NCI-H748 treated with DMSO at 0.1 percent for 48 hours (cell line): ENCODE results near the gene TPI1.

ENCODE experiments used
- DNase-seq: peaks from one replicate; lab custom pipeline; 2025; lab: John Stamatoyannopoulos, UW

The TPI1 gene

GRCh38 chr12:6867413-6868210 lies at the start of gene TPI1:
TPI1 (plus strand) TSS chr12:6867531; CDS start chr12:6867567, 36 bp downstream.
- peak; percentile 25 for DNase-seq

GRCh38 chr12:6817662-6818157 lies 49.6 kb upstream of the TPI1 start:
- DNase-seq, result no peak

- no peak for DNase-seq
Measured at GRCh38 chr12:6818222-6818621, 49.1 kb upstream of the TPI1 start.

- DNase-seq, result no peak
Measured at GRCh38 chr12:6818645-6819044, 48.7 kb upstream of the TPI1 start.

- DNase-seq, result no peak
Measured at GRCh38 chr12:6819106-6820030, 48.0 kb upstream of the TPI1 start.

- DNase-seq, result no peak
Measured at GRCh38 chr12:6820166-6820565, 47.2 kb upstream of the TPI1 start.

GRCh38 chr12:6821591-6822425 lies 45.5 kb upstream of the TPI1 start, which contains the start of gene GPR162:
GPR162 (plus strand) TSS chr12:6821821; CDS start chr12:6823899, 2,078 bp downstream.
- DNase-seq, result peak; percentile 31

GRCh38 chr12:6822426-6823135 lies 44.8 kb upstream of the TPI1 start:
- no peak for DNase-seq

- DNase-seq, result no peak
Measured at GRCh38 chr12:6823182-6824084, 43.9 kb upstream of the TPI1 start.

- DNase-seq, result no peak
Measured at GRCh38 chr12:6824085-6824775, 43.1 kb upstream of the TPI1 start.

GRCh38 chr12:6824901-6825381 lies 42.4 kb upstream of the TPI1 start:
- DNase-seq, result no peak

GRCh38 chr12:6825398-6826124 lies 41.8 kb upstream of the TPI1 start:
- peak; percentile 76 for DNase-seq

GRCh38 chr12:6826125-6826733 lies 41.1 kb upstream of the TPI1 start:
- DNase-seq, result no peak

GRCh38 chr12:6826734-6827436 lies 40.4 kb upstream of the TPI1 start:
- no peak for DNase-seq

GRCh38 chr12:6827437-6827911 lies 39.9 kb upstream of the TPI1 start:
- peak; percentile 54 for DNase-seq

GRCh38 chr12:6827982-6828780 lies 39.1 kb upstream of the TPI1 start, which contains the start of gene P3H3:
P3H3 (plus strand) TSS chr12:6828407; CDS start chr12:6828441, 34 bp downstream.
- peak; percentile 21 for DNase-seq
